Stomach smooth muscle (tissue), 2 donors: Measurements from ENCODE around the gene SH3BP2.

Experiments used
- H3K27ac ChIP-seq: one replicate; pipeline ENCODE4 v1.7.0; 2013; ENCODE audit warnings: mild to moderate bottlenecking, low read length, inconsistent platforms
- H3K27me3 ChIP-seq, 2 donors: one replicate each; pipeline ENCODE4 v1.7.0; 2013; ENCODE audit warnings: low read length in 2 of 2; ENCODE audit not compliant: insufficient read depth in 2 of 2, control insufficient read depth in 1 of 2
- H3K36me3 ChIP-seq, 2 donors: one replicate each; pipeline ENCODE4 v1.7.0; 2013; ENCODE audit warnings: low read length in 2 of 2; ENCODE audit not compliant: control insufficient read depth in 2 of 2, insufficient read depth in 2 of 2
- H3K4me1 ChIP-seq: one replicate; pipeline ENCODE4 v1.7.0; 2013; ENCODE audit warnings: low read length; ENCODE audit not compliant: control insufficient read depth, insufficient read depth
- H3K4me3 ChIP-seq, 2 donors: one replicate each; pipeline ENCODE4 v1.7.0; 2013; ENCODE audit warnings: low read length in 2 of 2
- H3K9ac ChIP-seq, 2 donors: one replicate each; pipeline ENCODE4 v1.7.0; 2013; ENCODE audit warnings: low read length in 2 of 2, mild to moderate bottlenecking in 1 of 2
- H3K9me3 ChIP-seq, 2 donors: one replicate each; pipeline ENCODE4 v1.7.0; 2013; ENCODE audit warnings: low read length in 2 of 2; ENCODE audit not compliant: control insufficient read depth in 2 of 2
- donor health status: healthy.
- donor health status: Pancreatic carcinoma.

The SH3BP2 gene

DNA sequence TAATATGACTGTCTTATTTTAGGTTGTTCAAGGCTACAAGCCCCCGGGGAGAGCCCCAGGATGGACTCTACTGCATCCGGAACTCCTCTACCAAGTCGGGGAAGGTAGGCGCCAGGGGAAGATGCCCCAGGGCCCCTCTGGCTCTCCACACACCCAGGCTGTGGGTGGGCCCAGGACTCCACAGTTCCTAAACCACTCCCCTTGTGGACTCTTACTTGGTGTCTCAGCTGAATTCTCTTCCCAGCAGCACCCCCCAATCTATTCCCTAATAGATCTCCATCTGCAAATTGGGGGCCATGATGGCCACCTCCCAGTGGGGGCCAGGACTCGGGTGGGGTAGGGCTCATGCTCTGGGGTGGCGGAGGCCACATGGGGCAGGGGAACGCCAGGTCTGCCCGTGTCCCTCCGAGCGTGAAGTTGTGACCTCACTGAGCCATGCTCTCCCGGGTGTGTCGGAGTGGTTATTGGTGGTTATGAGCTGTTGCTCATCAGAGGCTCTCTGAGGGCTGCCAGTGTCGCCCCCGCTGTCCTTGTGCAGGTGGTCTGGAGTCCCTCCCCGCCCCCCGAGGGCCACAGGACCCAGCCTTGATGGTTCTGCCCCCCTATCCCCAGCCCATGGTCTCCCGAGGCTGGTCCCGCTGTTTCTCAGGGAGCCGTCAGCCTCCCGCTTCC lies 39.6 kb downstream of the SH3BP2 start:
- no peak overlapping the region for H3K4me3 ChIP-seq
- no peaks in the 10 kb centered on the region for H3K9me3 ChIP-seq
- peaks cover 0 to 10% of the 10 kb centered on the region in 2 donors for H3K36me3 ChIP-seq
- no peak overlapping the region for H3K27ac ChIP-seq
- peaks cover 4% of the 10 kb centered on the region for H3K4me1 ChIP-seq
- no peak overlapping the region for H3K9ac ChIP-seq
- no peaks in the 10 kb centered on the region for H3K27me3 ChIP-seq

DNA sequence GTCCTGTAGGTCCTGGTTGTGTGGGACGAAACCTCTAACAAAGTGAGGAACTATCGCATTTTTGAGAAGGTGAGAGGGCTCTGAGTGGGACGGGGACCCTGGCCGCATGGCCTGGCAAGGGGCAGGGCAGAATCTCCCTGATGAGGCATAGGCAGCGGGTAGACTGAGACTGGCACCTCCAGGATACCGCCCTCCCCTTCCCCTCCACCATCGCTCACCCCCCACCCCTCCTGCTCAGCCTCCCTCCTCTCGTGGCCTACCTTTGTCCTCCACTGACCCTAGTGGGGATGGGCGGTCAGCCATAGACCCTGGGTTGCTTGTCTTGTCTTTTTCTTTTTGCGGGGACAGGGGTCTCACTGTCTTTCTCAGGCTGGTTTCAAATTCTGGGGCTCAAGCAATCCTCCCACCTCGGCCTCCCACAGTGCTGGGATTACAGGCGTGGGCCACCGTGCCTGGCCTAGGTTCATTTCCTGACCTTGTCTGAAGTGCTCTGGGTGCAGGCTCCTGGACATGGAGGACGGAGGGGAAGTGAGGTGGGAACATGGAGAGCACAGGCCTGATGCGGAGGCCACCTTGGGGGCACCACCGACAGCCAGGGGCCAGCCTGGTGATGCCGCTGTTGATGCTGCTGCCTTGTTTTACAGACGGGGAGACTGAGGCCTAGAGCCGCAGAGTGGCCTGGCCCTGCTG lies 40.2 kb downstream of the SH3BP2 start:
- H3K4me1 ChIP-seq = peaks cover 8% of the 10 kb centered on the region
- no peak overlapping the region for H3K27ac ChIP-seq
- no peak overlapping the region for H3K9ac ChIP-seq
- H3K4me3 ChIP-seq = no peak overlapping the region
- H3K27me3 ChIP-seq = no peaks in the 10 kb centered on the region
- no peaks in the 10 kb centered on the region for H3K9me3 ChIP-seq
- peaks cover 0 to 8% of the 10 kb centered on the region in 2 donors for H3K36me3 ChIP-seq

DNA sequence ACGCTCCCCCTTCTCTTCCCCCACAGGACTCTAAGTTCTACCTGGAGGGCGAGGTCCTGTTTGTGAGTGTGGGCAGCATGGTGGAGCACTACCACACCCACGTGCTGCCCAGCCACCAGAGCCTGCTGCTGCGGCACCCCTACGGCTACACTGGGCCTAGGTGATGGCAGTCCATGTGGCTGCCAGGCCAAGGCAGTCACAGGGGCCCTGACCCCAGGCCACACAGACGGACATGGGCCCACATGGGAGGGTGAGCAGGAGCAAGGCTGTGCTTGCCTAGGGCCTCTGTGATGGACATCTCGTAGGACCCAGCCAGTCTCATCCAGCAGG lies 40.8 kb downstream of the SH3BP2 start:
- H3K4me3 ChIP-seq = no peak overlapping the region
- peaks cover 8% of the 10 kb centered on the region for H3K4me1 ChIP-seq
- no peak overlapping the region for H3K27ac ChIP-seq
- H3K9ac ChIP-seq = no peak overlapping the region
- no peaks in the 10 kb centered on the region for H3K9me3 ChIP-seq
- H3K27me3 ChIP-seq = no peaks in the 10 kb centered on the region
- peaks cover 0 to 8% of the 10 kb centered on the region in 2 donors for H3K36me3 ChIP-seq

GRCh38 chr4:2834001-2834921 lies 41.4 kb downstream of the SH3BP2 start:
- no peak overlapping the region for H3K27ac ChIP-seq
- H3K27me3 ChIP-seq = no peaks in the 10 kb centered on the region
- H3K36me3 ChIP-seq = peaks cover 0 to 8% of the 10 kb centered on the region in 2 donors
- no peaks in the 10 kb centered on the region for H3K9me3 ChIP-seq
- H3K4me3 ChIP-seq = no peak overlapping the region
- no peak overlapping the region for H3K9ac ChIP-seq
- peaks cover 8% of the 10 kb centered on the region for H3K4me1 ChIP-seq

- no peak overlapping the region for H3K27ac ChIP-seq
- no peak overlapping the region for H3K9ac ChIP-seq
- peaks cover 8% of the 10 kb centered on the region for H3K4me1 ChIP-seq
- no peak overlapping the region for H3K4me3 ChIP-seq
- peaks cover 0 to 6% of the 10 kb centered on the region in 2 donors for H3K36me3 ChIP-seq
- H3K9me3 ChIP-seq = no peaks in the 10 kb centered on the region
- no peaks in the 10 kb centered on the region for H3K27me3 ChIP-seq
Measured at GRCh38 chr4:2835978-2836377, 43.1 kb downstream of the SH3BP2 start.

GRCh38 chr4:2836391-2836859 lies 43.5 kb downstream of the SH3BP2 start:
- H3K4me3 ChIP-seq = no peak overlapping the region
- H3K9me3 ChIP-seq = no peaks in the 10 kb centered on the region
- H3K4me1 ChIP-seq = peaks cover 8% of the 10 kb centered on the region
- H3K36me3 ChIP-seq = peaks cover 0 to 4% of the 10 kb centered on the region in 2 donors
- H3K27me3 ChIP-seq = no peaks in the 10 kb centered on the region
- no peak overlapping the region for H3K27ac ChIP-seq
- no peak overlapping the region for H3K9ac ChIP-seq

DNA sequence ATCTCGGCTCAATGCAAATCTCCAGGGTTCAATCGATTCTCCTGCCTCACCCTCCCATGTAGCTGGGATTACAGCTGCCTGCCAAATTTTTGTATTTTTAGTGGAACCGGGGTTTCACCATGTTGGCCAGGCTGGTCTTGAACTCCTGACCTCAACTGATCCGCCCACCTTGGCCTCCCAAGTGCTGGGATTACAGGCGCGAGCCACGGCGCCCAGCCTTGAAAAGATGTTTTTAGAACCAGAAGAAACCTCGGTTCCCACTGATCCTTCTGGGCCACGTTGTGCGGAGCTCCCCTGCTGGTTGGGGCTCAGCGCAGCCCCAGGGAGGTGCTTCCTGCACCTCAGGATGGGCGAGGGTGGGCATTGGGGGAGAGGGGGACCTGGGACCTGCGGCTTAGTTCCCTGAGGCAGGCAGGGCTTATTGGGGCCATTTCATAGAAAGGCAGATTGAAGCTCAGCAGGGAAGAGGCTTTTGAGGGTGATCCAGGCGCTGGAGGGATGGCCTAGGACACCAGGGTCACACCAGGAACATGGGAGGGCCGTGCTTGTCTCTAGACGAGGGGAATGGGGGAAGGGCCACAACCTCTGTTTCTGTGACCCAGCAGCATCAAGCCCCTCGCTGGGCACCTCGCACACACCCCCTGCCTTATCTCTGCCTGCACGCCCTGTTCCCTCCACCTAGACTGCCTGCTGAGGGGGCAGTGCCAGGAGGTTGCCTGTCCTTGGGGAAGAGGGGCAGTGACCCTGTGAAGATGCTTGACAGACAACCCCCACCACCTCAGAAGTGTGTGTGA lies 44.4 kb downstream of the SH3BP2 start:
- Histone ChIP-seq H3K36me3 (peaks cover 0 to 4% of the 10 kb centered on the region in 2 donors), H3K4me1 (peaks cover 8% of the 10 kb centered on the region), H3K27ac (no peak overlapping the region), H3K27me3 (no peaks in the 10 kb centered on the region), H3K4me3 (peak overlapping the region in 1 of 2 donors; percentile 35), H3K9me3 (no peaks in the 10 kb centered on the region), H3K9ac (no peak overlapping the region)

DNA sequence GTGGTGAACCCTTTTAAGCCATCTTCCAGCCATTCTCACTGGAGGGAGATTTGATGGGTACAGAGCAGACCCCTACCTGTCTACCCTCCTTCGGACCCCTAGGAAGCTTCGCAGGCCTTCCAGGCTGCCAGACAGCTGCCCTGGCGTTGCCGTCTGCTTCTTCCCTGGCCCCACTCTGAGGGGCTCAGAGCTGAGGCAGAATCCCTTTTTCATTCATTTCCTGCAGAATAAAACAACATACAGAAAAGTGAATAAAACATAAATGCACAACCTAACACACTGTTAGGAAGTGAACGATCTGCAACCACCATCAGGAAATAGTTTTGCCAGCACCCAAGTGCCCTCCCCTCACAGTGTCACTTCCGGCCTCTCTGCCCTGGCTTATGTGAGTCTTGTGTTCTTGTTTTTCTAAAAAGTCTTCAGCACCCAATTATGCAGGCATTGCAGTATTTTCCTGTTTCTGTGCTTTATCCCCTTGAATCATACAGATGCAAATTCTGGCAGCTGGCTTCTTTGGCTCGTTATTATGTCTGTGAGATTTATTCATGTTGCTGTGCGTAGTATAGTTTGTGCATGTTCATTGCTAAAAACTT lies 45.1 kb downstream of the SH3BP2 start:
- Histone ChIP-seq H3K36me3 (peaks cover 0 to 4% of the 10 kb centered on the region in 2 donors), H3K9ac (peak overlapping the region in 1 of 2 donors; percentile 21), H3K27me3 (no peaks in the 10 kb centered on the region), H3K4me3 (peak overlapping the region in 1 of 2 donors; percentile 35), H3K9me3 (no peaks in the 10 kb centered on the region), H3K27ac (no peak overlapping the region), H3K4me1 (peaks cover 15% of the 10 kb centered on the region)

DNA sequence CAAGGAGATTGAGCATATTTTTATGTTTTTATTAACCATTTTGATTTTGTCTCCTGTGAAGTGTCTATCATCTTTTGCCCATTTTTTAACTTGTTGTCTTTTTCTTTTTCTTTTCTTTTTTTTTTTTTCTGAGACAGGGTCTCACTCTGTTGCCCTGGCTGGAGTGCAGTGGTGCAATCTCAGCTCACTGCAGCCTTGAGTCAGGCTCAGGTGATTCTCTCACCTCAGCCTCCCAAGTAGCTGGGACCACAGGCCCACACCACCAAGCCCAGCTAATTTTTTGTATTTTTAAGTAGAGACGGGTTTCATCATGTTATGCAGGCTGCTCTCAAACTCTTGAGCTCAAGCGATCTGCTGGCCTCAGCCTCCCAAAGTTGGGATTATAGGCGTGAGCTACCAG lies 46.2 kb downstream of the SH3BP2 start:
- Histone ChIP-seq H3K27ac (no peak overlapping the region), H3K4me1 (peaks cover 16% of the 10 kb centered on the region), H3K27me3 (no peaks in the 10 kb centered on the region), H3K36me3 (peaks cover 0 to 2% of the 10 kb centered on the region in 2 donors), H3K9ac (no peak overlapping the region), H3K4me3 (no peak overlapping the region), H3K9me3 (no peaks in the 10 kb centered on the region)
